ENCODE measurements around the gene ZNRF2. TPM values are rescaled to one million over a fixed set of nuclear protein-coding genes. Genes with fewer than 3 reads are reported as not detected.

The ZNRF2 gene
- 18.9 and 39.4 TPM in 2 replicates for total RNA-seq

DNA sequence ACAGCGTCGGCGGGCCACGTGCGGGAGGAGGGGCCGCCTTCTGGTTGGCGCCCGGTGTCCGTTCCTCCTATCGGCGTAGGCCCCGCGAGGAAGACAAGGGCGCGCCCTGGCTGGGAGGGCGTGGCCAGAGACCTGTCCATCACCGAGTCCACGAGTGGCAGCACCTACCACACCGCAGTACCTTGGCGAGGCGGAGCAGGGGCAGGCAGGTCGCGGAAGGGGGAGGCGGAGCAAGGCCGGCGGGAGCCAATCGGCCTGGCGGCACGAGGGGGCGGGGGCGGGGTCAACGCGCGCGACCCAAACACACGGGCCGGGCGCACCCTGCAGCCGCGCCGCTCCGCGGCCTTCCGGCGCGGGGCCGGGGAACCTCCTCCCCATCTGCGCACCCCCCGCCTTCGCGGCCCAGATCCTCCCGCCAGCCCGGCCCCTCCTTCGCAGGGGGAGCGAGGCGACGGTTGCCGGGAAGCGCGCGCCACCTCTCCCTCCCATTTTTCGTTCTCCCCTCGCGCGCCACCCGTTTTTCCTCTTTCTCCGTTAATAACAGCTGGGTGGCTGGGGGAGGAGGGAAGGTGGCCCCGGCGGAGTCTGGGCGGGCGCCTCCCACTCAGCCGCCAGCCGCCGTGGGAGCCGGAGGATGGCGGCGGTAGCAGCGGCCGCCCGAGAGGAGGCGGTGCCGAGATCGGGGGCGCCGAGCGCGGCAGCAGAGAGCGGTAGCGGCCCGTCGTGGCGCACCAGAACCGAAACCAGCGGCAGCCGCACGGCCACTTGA is at the start of gene ZNRF2:
Gene ZNRF2 (plus strand): TSS at position 300 of the 769 bp plus-strand sequence. CDS start 761 bp downstream, outside the sequence.
- peak; percentile 97 for DNase-seq (ENCODE audit: low read depth)

DNA sequence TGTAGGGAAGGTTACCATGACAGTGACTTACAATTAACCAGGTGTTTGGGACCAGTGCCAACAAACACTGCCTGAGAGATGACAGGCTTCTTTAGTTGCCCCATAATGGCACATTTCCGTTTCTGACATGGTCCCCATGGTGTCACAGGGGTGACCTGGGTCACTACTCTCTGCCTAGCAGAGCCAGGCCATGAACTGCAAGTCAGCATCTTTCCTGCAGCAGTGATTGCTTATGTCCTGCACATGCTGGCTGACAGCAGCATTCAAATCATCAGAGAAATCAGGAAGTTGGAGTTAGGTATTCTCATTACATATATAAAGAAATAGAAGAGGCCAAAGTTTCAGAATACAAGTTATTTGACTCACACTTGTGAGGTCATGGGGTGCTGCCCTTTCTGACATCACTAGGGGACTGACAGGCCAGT is 47.1 kb upstream of the ZNRF2 start:
- no peak for DNase-seq (ENCODE audit: low read depth)

GRCh38 chr7:30238721-30239441 is 45.5 kb upstream of the ZNRF2 start:
- DNase-seq (ENCODE audit: low read depth) = peak; percentile 90

DNA sequence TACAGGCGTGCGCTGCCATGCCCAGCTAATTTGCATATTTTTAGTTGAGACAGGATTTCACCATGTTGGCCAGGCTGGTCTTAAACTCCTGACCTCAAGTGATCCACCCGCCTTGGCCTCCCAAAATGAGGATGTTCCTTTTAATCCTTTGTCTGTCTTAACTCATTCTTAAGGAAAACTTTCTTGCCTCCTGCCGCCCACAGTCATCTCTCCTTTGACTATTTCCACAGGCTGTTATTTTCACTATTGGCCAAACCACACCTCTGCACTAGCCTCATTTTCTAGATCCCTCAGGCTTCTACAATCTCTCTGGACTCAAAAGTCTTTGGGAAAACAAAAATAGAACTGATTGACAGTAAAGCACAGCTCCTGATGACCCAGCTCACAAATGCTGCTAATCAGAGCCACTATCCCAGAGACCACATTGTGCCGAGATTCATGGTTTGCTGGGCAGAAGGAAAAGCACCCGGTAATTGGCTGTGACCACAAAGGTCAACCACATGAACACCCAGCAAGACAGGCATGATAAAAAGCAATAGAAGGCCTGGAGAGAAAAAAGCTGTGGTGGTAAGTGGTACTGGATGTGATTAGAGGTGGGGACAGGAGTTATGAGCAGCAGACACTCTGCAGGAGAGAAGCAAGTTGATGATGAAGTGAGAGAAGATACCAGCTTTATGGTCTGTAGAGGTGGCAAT is 44.1 kb upstream of the ZNRF2 start:
- DNase-seq (ENCODE audit: low read depth) = peak; percentile 91

DNA sequence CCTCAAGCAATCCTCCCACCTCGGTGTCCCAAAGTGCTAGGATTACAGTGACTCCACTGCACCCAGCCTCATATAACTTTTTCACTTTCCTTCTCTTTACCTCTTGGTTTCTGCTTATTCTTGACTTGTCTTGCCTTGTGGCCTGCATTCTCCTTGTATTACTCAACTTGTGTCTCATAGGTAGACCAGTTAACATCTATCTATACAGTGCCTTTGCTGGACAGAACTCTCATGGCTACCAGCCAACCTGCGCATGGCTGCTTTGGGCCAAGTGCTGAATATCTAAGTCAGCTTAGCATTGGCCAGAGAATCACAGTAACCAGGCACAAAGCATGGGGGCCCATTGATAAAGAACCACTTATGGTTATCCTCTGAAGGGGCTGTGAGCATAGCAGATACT is 42.6 kb upstream of the ZNRF2 start:
- DNase-seq (ENCODE audit: low read depth) = peak; percentile 54

DNA sequence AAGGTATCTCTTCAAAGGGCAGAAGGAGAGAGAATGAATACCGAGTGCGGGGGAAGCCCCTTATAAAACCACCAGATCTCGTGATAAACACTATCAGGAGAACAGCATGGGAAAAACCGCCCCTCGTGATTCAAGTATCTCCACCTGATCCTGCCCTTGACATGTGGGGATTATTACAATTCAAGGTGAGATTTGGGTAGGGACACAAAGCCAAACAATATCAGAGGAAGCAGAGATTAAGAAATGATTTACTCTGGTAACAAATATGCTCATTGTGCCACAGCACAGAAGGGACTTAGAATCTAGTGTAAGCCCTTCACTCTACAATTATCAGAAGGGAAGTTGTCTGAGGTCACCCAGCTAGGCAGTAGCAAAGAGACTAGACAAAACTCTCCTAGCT is 40.1 kb upstream of the ZNRF2 start:
- no peak for DNase-seq (ENCODE audit: low read depth)

DNA sequence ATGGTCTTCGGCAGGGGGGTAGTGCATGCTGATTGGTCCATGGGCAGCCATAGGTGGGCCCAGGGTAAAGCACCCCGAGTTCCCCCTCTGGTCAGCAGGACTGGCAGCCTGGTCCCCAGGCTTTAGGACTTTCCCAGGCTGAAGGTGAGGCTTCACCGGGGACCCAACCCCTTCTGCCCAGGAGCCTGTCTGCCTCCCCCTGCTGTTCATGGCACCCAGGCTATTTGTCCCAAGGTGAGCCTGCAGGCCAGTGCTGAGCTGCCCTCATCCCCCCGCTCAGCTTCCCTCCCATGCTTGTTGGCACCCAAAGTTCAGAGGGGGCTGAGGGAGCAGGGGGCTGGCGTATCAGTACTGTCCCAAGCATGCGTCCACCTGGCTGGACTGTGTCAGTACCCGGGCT is 38.5 kb upstream of the ZNRF2 start:
- DNase-seq (ENCODE audit: low read depth) = no peak

DNA sequence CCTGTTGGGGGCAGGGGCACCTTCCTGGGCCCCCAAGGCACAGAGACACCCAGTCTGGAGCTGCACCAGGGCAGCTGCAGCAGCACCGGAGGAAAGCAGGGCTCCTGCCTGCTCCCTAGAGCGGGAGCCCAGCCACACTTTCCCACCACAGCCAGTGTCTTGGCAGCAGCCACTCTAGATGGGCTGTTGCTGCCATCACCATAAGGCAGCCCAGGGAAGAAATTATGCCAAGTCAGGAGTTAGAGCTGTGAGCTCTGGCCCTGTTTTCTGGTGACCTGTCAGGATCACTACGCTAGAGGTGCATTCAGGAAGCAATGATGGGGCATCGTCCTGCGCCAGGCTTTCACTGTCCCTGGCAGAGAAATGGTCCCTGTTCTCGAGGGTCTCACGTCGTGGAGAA is 38.0 kb upstream of the ZNRF2 start:
- no peak for DNase-seq (ENCODE audit: low read depth)

- no peak for DNase-seq (ENCODE audit: low read depth)
Observed at GRCh38 chr7:30247541-30248401, 36.6 kb upstream of the ZNRF2 start.

DNA sequence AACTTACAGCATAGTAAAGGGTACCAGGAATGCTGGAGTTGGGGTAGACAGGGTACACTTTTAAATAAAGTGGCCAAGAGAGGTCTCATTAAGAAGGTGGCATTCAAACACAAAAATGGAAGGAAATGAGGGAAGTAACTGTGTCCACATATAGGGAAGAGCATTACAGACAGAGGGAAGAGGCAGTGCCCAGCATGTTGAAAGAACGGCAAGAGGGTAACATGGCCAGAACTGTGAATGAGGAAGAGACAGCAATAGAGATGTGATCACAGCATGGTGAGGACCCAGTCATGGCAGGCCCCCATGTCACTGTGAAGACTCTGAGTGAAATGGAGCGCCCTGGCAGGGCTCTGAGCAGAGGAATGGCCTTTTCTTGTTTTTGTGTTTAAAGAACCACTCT is 35.1 kb upstream of the ZNRF2 start:
- no peak for DNase-seq (ENCODE audit: low read depth)

DNA sequence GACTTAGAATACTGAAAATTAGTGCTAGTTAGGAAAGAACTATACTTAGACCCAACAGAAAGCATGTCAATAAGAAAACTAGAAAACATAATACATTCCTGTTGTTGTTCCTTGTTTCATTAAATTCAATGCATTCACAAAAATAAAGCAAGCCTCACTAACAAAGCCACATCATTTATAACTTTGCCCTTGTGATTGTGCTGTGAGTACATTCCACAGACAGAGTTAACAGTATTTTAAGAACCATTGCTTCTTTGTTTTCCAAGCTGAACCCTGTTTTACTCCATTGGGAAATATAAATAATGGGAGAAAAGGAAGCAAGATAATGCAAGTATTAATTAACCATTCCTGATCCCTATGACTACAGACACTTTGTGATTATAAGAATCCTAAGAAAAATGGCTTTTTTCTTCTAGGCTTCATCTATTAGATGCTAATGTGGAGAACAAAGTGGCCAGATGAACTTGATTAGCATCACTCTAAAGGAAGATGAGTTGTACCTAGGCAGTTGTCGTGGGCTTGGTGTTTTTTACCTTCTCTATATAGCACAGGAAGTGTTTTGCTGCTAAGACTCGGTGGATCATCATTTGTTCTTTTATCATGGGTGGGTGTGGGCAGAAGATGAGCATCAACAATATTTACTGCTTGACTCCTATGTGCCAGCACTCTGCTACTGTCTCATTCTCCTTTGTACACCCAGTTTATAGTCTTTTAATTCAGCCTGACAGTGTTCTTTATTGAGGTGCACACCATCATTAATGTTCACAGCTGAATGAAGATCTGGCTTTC is 34.2 kb upstream of the ZNRF2 start:
- no peak for DNase-seq (ENCODE audit: low read depth)

DNA sequence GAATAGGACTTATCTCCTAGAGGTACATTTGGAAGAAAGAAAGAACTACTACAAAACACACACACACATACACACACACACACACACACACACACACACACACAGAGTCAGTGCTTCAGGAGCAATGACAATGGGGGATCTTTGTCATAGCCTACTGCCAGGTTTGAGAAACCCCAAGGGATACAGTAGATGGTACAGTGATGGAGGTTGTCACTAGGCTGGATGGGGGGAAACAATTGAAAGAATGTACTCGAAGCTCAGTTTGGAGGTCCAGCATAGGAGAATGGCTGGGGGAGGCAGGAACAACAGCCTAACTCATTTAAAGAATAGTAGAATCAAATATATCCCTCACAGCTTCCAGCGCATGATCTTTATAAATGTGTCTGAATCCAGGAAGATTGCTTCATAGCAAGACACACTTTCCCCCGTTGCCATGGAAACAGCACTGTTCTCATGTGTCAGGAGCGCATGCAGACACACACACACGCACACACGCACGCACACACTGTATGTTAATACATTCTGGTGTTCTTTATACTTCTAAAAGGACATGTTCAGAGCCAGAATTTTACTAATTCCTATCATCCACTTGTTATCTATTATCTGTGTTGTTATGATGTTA is 32.6 kb upstream of the ZNRF2 start:
- DNase-seq (ENCODE audit: low read depth) = no peak

- peak; percentile 90 for DNase-seq (ENCODE audit: low read depth)
Observed at GRCh38 chr7:30252885-30253795, 31.3 kb upstream of the ZNRF2 start.

DNA sequence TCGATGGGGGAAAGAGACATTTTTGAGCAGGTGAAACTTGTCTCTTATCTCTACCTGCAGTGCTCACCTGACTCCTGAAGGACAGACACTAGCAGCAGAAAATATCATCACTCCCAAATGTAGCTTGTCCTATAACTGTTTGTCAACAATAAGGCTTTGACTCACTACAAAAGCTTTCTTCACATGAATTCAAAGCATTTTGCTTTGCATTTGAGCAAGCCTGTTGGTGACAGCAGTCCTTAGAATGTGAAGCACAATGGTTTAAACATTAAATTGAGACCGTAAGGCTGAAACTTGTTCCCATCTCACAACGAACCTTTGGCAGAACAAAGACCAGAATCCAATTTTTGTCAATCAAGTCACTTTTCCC is 30.6 kb upstream of the ZNRF2 start:
- DNase-seq (ENCODE audit: low read depth) = peak; percentile 61

- no peak for DNase-seq (ENCODE audit: low read depth)
Observed at GRCh38 chr7:30254248-30254647, 30.1 kb upstream of the ZNRF2 start.

DNA sequence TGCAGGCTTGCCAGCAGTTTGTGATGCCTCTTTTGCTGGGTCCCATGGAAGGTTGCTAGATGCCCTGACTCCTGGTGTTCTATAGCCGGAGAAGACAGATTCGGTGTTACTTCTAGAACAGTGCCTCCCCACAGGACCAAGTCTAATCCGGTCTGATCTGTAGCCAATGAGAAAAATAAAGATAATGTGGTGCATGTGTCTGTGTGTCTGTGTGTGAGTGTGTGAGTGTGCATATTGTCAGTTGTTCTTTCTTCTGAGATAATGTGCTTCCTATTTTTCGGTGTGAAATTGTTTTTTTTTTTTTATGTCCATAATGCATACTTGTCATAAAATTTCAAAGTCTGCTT is 29.7 kb upstream of the ZNRF2 start:
- no peak for DNase-seq (ENCODE audit: low read depth)

- peak; percentile 93 for DNase-seq (ENCODE audit: low read depth)
Observed at GRCh38 chr7:30255064-30255769, 29.2 kb upstream of the ZNRF2 start.

DNA sequence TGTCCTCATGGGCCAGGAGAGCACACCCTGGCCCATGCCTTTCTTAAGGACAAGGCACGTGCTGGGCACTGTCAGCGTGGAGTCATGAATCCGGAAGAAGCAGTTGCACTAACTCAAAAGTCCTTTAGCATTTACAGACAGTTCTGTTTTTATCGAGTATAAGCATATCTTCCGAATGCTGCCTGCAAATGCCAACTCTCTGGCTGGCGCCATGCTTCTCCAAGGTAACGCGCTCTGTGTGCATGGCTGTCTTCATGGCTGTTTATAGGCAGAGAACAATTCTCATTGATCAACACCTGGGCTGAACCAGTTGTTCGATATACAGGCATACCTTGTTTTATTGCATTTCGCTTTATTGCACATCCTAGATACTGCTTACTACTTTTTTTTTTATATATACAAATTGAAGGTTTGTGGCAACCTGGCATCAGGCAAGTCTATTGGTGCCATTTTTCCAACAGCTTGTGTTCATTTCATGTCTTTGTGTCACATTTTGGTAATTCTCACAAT is 28.0 kb upstream of the ZNRF2 start:
- no peak for DNase-seq (ENCODE audit: low read depth)

All from renal cortical epithelial cell (primary cell).